Lower lobe of right lung (tissue), 2 donors: ENCODE results near the gene CCK. TPM values are rescaled to one million over a fixed set of nuclear protein-coding genes. Genes with fewer than 3 reads are reported as not detected.
A peak's percentile ranks its signal among the peaks of the same experiment; 100 is the strongest.

Experiments used
- ATAC-seq, 2 donors: fragments of 200-7000 bp; cut with Tn5 transposase; one replicate each; pipeline ENCODE4 v1.9.1; 2020 to 2022; ENCODE audit warnings: mild to moderate bottlenecking in 2 of 2, moderate library complexity in 2 of 2
- DNase-seq: peaks from one replicate; pipeline ENCODE4 v3.0.0-alpha.2; 2020
- H3K27ac ChIP-seq: fragments of 200-600 bp; one replicate; pipeline ENCODE4 v1.8.0; 2022
- H3K27me3 ChIP-seq: fragments of 200-600 bp; one replicate; pipeline ENCODE4 v1.8.0; 2022; ENCODE audit warnings: low read depth
- H3K36me3 ChIP-seq: fragments of 200-600 bp; one replicate; pipeline ENCODE4 v1.8.0; 2022; ENCODE audit warnings: mild to moderate bottlenecking
- H3K4me1 ChIP-seq: fragments of 200-600 bp; one replicate; pipeline ENCODE4 v1.8.0; 2022
- H3K4me3 ChIP-seq: fragments of 200-600 bp; one replicate; pipeline ENCODE4 v1.8.0; 2022; ENCODE audit warnings: mild to moderate bottlenecking
- H3K9me3 ChIP-seq: fragments of 200-600 bp; one replicate; pipeline ENCODE4 v1.8.0; 2022
- CTCF ChIP-seq: fragments of 200-600 bp; IDR thresholded peaks from one replicate; pipeline ENCODE4 v1.8.0; 2022; ENCODE audit warnings: antibody characterized with exemption, mild to moderate bottlenecking
- intact Hi-C: fragments of 100-400 bp; cut with DNase I; formaldehyde crosslinking; loops from one replicate; pipeline ENCODE4 v1.11.0; 2022
- total RNA-seq: library from RNA; stranded (reverse); fragmentation: NEBNext Ultra II Directional; extraction: Animal tissue kit (Norgen Biotek cat#: 25700); gene quantifications from one replicate; pipeline ENCODE4 v1.2.1, GENCODE V29; 2021
- donor health status: DM: no; HTN: yes; CAD: no; lungs with severe emphysema.

CCK gene
- total RNA-seq, 1 donor from 2014 or later, result not detected

DNA sequence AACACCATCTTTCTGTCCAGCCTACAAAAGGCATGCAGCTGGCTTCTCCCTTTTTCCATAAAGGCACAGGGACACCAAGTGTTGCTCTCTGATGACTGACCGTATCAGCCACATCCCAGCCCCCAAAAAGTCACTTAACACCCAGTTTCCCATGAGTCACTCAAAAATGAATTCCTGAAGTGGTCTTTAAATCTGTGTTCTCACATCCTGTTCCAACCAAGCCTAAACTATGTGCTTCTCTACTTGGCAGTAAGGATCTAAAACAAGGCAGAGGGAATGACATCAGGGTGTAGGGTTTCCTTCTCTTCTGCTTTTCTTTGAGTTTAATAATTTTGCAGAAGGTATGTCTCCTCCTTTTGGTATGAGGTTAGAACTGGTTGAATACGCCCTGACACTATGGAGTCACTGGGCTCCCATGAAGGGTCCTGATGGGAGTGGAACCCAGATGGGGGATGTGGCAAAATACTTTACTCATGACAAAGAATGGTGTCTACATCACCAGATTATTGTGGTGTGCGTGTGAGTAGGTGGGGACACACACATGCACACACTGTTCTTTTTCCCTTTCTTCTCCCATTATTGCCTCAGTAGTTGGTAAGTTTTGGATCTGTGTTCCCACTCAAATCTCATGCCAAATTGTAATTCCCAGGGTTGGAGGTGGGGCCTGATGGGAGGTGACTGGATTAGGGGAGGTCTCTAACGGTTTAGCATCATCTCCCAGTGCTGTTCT lies 35.6 kb upstream of the CCK start:
- no peak for DNase-seq
- intact Hi-C loops, result no loop called here
- ATAC-seq, result no peak
- no peak for TF ChIP-seq CTCF
- Histone ChIP-seq H3K36me3 (no peaks in the 10 kb centered on the region), H3K4me3 (no peak overlapping the region), H3K27ac (no peak overlapping the region), H3K4me1 (no peaks in the 10 kb centered on the region), H3K27me3 (no peaks in the 10 kb centered on the region), H3K9me3 (no peaks in the 10 kb centered on the region)

GRCh38 chr3:42300778-42301177 lies 34.8 kb upstream of the CCK start:
- H3K27ac ChIP-seq, result no peak overlapping the region
- ATAC-seq (no peak), DNase-seq (no peak)
- no peaks in the 10 kb centered on the region for H3K9me3 ChIP-seq
- no peaks in the 10 kb centered on the region for H3K36me3 ChIP-seq
- intact Hi-C loops, result no loop called here
- H3K27me3 ChIP-seq, result no peaks in the 10 kb centered on the region
- no peak for TF ChIP-seq CTCF
- H3K4me3 ChIP-seq, result no peak overlapping the region
- H3K4me1 ChIP-seq, result no peaks in the 10 kb centered on the region

- H3K4me1 ChIP-seq, result no peaks in the 10 kb centered on the region
- intact Hi-C loops, result no loop called here
- ATAC-seq (peak; percentile 49 to 50), DNase-seq (no peak)
- H3K4me3 ChIP-seq, result no peak overlapping the region
- H3K36me3 ChIP-seq, result no peaks in the 10 kb centered on the region
- H3K27ac ChIP-seq, result no peak overlapping the region
- no peaks in the 10 kb centered on the region for H3K27me3 ChIP-seq
- no peak for TF ChIP-seq CTCF
- H3K9me3 ChIP-seq, result no peaks in the 10 kb centered on the region
Observed at GRCh38 chr3:42300013-42300412, 34.0 kb upstream of the CCK start.

DNA sequence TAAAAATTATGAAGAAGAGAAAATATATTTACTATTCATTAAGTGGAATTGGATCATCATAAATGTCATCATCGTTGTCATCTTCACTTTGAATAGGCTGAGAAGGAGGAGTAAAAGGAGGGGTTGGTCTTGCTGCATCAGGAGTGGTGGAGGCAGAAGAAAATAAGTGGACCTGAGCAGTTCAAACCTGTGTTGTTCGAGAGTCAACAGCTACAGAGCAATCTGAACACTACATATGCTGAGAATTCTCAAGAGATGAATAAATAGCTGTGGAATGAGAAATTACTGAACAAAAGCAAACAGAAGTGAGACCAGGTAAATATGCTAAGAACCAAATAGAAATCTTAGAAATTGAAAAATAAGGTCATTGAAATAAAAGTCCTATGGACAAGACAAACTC lies 32.3 kb upstream of the CCK start:
- intact Hi-C loops, result no loop called here
- H3K9me3 ChIP-seq, result no peaks in the 10 kb centered on the region
- no peaks in the 10 kb centered on the region for H3K36me3 ChIP-seq
- peak; percentile 29 to 61 for ATAC-seq
- no peak overlapping the region for H3K27ac ChIP-seq
- DNase-seq, result no peak
- no peak overlapping the region for H3K4me3 ChIP-seq
- H3K27me3 ChIP-seq, result no peaks in the 10 kb centered on the region
- TF ChIP-seq CTCF, result no peak
- no peaks in the 10 kb centered on the region for H3K4me1 ChIP-seq

GRCh38 chr3:42292009-42292408 lies 26.0 kb upstream of the CCK start:
- intact Hi-C loops, result no loop called here
- Histone ChIP-seq H3K4me1 (no peaks in the 10 kb centered on the region), H3K36me3 (no peaks in the 10 kb centered on the region), H3K27me3 (no peaks in the 10 kb centered on the region), H3K4me3 (no peak overlapping the region), H3K27ac (no peak overlapping the region), H3K9me3 (no peaks in the 10 kb centered on the region)
- ATAC-seq (peak in 1 of 2 donors; percentile 42), DNase-seq (no peak)
- no peak for TF ChIP-seq CTCF
